GM23338 (cell line): ENCODE results near the gene PPFIBP2. TPM values are rescaled to one million over a fixed set of nuclear protein-coding genes. Genes with fewer than 3 reads are reported as not detected.

Experiments used
- ATAC-seq: fragments of 200-7000 bp; cut with Tn5 transposase; 3 replicates; pipeline ENCODE4 v1.9.1; 2020
- DNase-seq: peaks from one replicate; pipeline ENCODE4 v3.0.0-alpha.2; 2015; ENCODE audit warnings: low spot score
- H2AFZ ChIP-seq: fragments of 200-600 bp; sonication (generic); 2 replicates; pipeline ENCODE4 v1.8.0; 2016; ENCODE audit warnings: antibody characterized with exemption, mild to moderate bottlenecking, moderate library complexity
- H3F3A ChIP-seq: fragments of 200-600 bp; sonication (generic); replicated peaks from 2 replicates; pipeline ENCODE4 v1.8.0; 2017; ENCODE audit warnings: antibody characterized with exemption, mixed run types, low read depth
- H3K27ac ChIP-seq: fragments of 200-600 bp; sonication (generic); 2 replicates; pipeline ENCODE4 v1.6.1; 2016; ENCODE audit warnings: low read depth
- H3K27me3 ChIP-seq: fragments of 200-600 bp; sonication (generic); 2 replicates; pipeline ENCODE4 v1.8.0; 2016; ENCODE audit warnings: mild to moderate bottlenecking, mixed run types, moderate library complexity; ENCODE audit not compliant: insufficient read depth
- H3K36me3 ChIP-seq: fragments of 200-600 bp; sonication (generic); 2 replicates; pipeline ENCODE4 v1.8.0; 2016; ENCODE audit warnings: mild to moderate bottlenecking; ENCODE audit not compliant: insufficient read depth
- H3K4me1 ChIP-seq: fragments of 200-600 bp; sonication (generic); 2 replicates; pipeline ENCODE4 v1.8.0; 2016; ENCODE audit warnings: mild to moderate bottlenecking, moderate library complexity; ENCODE audit not compliant: insufficient read depth
- H3K4me2 ChIP-seq: fragments of 200-600 bp; sonication (generic); 2 replicates; pipeline ENCODE4 v1.7.1; 2017; ENCODE audit warnings: mixed run types
- H3K4me3 ChIP-seq: fragments of 200-600 bp; sonication (generic); 2 replicates; pipeline ENCODE4 v1.6.1; 2016; ENCODE audit warnings: mixed run types
- H3K79me2 ChIP-seq: fragments of 200-600 bp; sonication (generic); replicated peaks from 2 replicates; pipeline ENCODE4 v1.8.0; 2017; ENCODE audit warnings: mild to moderate bottlenecking; ENCODE audit not compliant: insufficient read depth
- H3K9me2 ChIP-seq: fragments of 200-600 bp; sonication (generic); 2 replicates; pipeline ENCODE4 v1.8.0; 2017; ENCODE audit not compliant: insufficient read depth
- H4K20me1 ChIP-seq: fragments of 200-600 bp; sonication (generic); replicated peaks from 2 replicates; pipeline ENCODE4 v1.8.0; 2017; ENCODE audit warnings: mild to moderate bottlenecking; ENCODE audit not compliant: insufficient read depth
- H3K27ac Mint-ChIP-seq: 2 replicates; pipeline ENCODE4 v1.8.0; 2020; ENCODE audit warnings: inconsistent platforms, mild to moderate bottlenecking, moderate library complexity, mixed read lengths
- H3K27me3 Mint-ChIP-seq: 3 replicates; pipeline ENCODE4 v1.8.0; 2022; ENCODE audit warnings: low read depth, mild to moderate bottlenecking, moderate library complexity, mixed read lengths, inconsistent platforms; ENCODE audit not compliant: insufficient read depth, poor library complexity
- H3K36me3 Mint-ChIP-seq: 3 replicates; pipeline ENCODE4 v1.8.0; 2021; ENCODE audit warnings: low read depth, mild to moderate bottlenecking, inconsistent platforms, moderate library complexity, mixed read lengths
- H3K4me1 Mint-ChIP-seq: 3 replicates; pipeline ENCODE4 v1.8.0; 2020; ENCODE audit warnings: mild to moderate bottlenecking, inconsistent platforms, mixed read lengths
- H3K4me3 Mint-ChIP-seq: 3 replicates; pipeline ENCODE4 v1.8.0; 2021; ENCODE audit warnings: moderate library complexity, mild to moderate bottlenecking, inconsistent platforms, mixed read lengths
- H3K9me3 Mint-ChIP-seq: 3 replicates; pipeline ENCODE4 v1.8.0; 2020; ENCODE audit warnings: moderate library complexity, mild to moderate bottlenecking, inconsistent platforms, mixed read lengths
- CREB1 ChIP-seq: fragments of 250-450 bp; sonication (Bioruptor Pico); IDR thresholded peaks from 2 replicates; pipeline ENCODE4 v1.5.0; 2020; ENCODE audit warnings: low read depth, mild to moderate bottlenecking, moderate library complexity
- ETS1 ChIP-seq: IDR thresholded peaks from 2 replicates; pipeline ENCODE4 v1.6.1; 2016; ENCODE audit warnings: antibody characterized with exemption
- EZH2 ChIP-seq: fragments of 200-600 bp; sonication (generic); IDR thresholded peaks from one replicate; pipeline ENCODE4 v1.8.0; 2017; ENCODE audit warnings: antibody characterized with exemption, mild to moderate bottlenecking, low read depth; ENCODE audit not compliant: unreplicated experiment
- JUNB ChIP-seq: IDR thresholded peaks from one replicate; pipeline ENCODE4 v1.6.1; 2016; ENCODE audit warnings: antibody characterized with exemption; ENCODE audit not compliant: unreplicated experiment
- NANOG ChIP-seq: IDR thresholded peaks from 2 replicates; pipeline ENCODE4 v1.6.1; 2016; ENCODE audit warnings: antibody characterized with exemption, borderline replicate concordance
- POLR2AphosphoS5 ChIP-seq: IDR thresholded peaks from 2 replicates; pipeline ENCODE4 v1.6.1; 2016; ENCODE audit warnings: antibody characterized with exemption, low read depth
- ZNF331 ChIP-seq: fragments of 250-450 bp; sonication (Bioruptor Pico); IDR thresholded peaks from 2 replicates; pipeline ENCODE4 v1.5.0; 2020; ENCODE audit warnings: low read depth, mild to moderate bottlenecking, moderate library complexity
- ZNF462 ChIP-seq: fragments of 250-450 bp; sonication (Bioruptor Pico); IDR thresholded peaks from 2 replicates; pipeline ENCODE4 v1.5.0; 2020; ENCODE audit warnings: mild to moderate bottlenecking, moderate library complexity
- polyA plus RNA-seq: library from polyadenylated mRNA; unstranded; fragments of >200 nt; fragmentation: Nextera tagmentation; extraction: Ambion mirVana; gene quantifications from 2 replicates; pipeline ENCODE4 v1.2.1, GENCODE V29; 2016
- total RNA-seq: library from RNA; depleted of rRNA; stranded (reverse); fragments of >200 nt; shearing (Covaris generic); gene quantifications from 2 replicates; pipeline ENCODE4 v1.2.3, GENCODE V29; 2014
- TF ChIP-seq, protein P1 (sequence below): IDR thresholded peaks from one replicate; pipeline ENCODE4 v1.6.1; 2018; ENCODE audit warnings: antibody characterized with exemption; ENCODE audit not compliant: unreplicated experiment

Gene PPFIBP2
- total and polyA plus RNA-seq, 2 experiments from 2014 or later = 7.1 to 14.8 TPM

DNA sequence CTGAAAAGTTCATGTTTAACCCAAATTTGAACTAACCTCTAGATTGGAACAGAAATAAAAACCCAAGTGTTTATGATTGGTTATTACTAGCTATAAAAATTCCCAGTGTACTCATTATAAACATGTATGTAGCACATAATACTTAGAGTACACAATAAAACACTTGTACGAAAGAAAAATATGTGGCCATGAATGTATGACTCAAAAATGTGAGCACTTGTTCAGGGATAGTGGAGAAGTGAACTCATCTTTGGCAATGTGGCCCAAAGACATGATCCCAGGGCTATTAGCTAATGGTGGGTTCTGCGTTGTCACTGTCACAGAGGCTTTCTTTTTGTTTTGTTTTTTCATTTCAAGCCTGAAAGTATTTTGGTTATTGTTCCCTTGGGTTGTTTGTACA is 72.0 kb downstream of the PPFIBP2 start (continued):
- TF ChIP-seq, protein P1, sequence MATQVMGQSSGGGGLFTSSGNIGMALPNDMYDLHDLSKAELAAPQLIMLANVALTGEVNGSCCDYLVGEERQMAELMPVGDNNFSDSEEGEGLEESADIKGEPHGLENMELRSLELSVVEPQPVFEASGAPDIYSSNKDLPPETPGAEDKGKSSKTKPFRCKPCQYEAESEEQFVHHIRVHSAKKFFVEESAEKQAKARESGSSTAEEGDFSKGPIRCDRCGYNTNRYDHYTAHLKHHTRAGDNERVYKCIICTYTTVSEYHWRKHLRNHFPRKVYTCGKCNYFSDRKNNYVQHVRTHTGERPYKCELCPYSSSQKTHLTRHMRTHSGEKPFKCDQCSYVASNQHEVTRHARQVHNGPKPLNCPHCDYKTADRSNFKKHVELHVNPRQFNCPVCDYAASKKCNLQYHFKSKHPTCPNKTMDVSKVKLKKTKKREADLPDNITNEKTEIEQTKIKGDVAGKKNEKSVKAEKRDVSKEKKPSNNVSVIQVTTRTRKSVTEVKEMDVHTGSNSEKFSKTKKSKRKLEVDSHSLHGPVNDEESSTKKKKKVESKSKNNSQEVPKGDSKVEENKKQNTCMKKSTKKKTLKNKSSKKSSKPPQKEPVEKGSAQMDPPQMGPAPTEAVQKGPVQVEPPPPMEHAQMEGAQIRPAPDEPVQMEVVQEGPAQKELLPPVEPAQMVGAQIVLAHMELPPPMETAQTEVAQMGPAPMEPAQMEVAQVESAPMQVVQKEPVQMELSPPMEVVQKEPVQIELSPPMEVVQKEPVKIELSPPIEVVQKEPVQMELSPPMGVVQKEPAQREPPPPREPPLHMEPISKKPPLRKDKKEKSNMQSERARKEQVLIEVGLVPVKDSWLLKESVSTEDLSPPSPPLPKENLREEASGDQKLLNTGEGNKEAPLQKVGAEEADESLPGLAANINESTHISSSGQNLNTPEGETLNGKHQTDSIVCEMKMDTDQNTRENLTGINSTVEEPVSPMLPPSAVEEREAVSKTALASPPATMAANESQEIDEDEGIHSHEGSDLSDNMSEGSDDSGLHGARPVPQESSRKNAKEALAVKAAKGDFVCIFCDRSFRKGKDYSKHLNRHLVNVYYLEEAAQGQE = no peak
- TF ChIP-seq JUNB (no peak), NANOG (no peak), ETS1 (no peak)

DNA sequence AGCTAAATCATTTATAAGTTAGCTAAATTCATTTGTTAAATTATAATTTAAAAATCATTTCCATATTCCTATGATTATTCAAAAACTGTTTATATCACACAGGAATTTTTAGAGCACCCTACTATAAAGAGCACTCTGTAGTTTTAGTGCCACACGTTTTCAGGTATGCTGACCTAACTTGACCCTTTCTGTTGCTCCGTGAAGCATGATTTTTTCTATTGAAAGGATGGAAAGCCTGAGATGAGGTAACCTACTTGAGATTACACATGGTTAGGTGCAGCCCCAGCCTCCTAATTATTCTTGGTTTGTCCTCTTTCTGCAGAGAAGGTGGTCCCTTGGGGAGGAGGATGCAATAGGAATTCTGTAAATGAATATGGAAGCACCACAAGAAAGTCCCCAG is 72.6 kb downstream of the PPFIBP2 start:
- Histone ChIP-seq H3K79me2 (no peaks in the 10 kb centered on the region), H3K4me1 (no peaks in the 10 kb centered on the region; the same call in 1 of the 2 replicates), H3K27me3 (no peaks in the 10 kb centered on the region), H3K36me3 (no peaks in the 10 kb centered on the region), H3K4me2 (no peak overlapping the region), H3K9me2 (peaks cover 13% of the 10 kb centered on the region; the same call in 1 of the 2 replicates), H3F3A (no peaks in the 10 kb centered on the region), H2AFZ (no peak overlapping the region), H3K4me3 (no peak overlapping the region), H3K27ac (no peak overlapping the region), H4K20me1 (no peaks in the 10 kb centered on the region; the same call in 1 of the 2 replicates)
- DNase-seq (no peak), ATAC-seq (no peak)
- no peaks in the 10 kb centered on the region for H3K36me3 Mint-ChIP-seq
- H3K27ac Mint-ChIP-seq = no peak overlapping the region
- peaks cover 18% of the 10 kb centered on the region; the same call in 2 of the 3 replicates for H3K4me1 Mint-ChIP-seq
- H3K4me3 Mint-ChIP-seq = no peak overlapping the region
- peaks cover 2% of the 10 kb centered on the region for H3K27me3 Mint-ChIP-seq
- no peaks in the 10 kb centered on the region for H3K9me3 Mint-ChIP-seq
- TF ChIP-seq CREB1 (CRISPR knock-in tag) = no peak
- TF ChIP-seq EZH2 = no peak
- no peak for TF ChIP-seq ZNF462
- no peak for TF ChIP-seq NANOG
- TF ChIP-seq ZNF331 (CRISPR knock-in tag) = no peak
- TF ChIP-seq ETS1 = no peak
- TF ChIP-seq JUNB = no peak
- TF ChIP-seq POLR2AphosphoS5 = no peak
- TF ChIP-seq, protein P1 = no peak
